Nephron (organoid): ENCODE measurements around the gene GRK3.

Experiments
- H3K27ac Mint-ChIP-seq, 3 experiments: 2 replicates each; pipeline ENCODE4 v1.8.0; 2020; ENCODE audit warnings: mixed read lengths in 3 of 3, mild to moderate bottlenecking in 2 of 3, moderate library complexity in 1 of 3
- H3K27me3 Mint-ChIP-seq: 2 replicates; pipeline ENCODE4 v1.8.0; 2021; ENCODE audit warnings: low read depth, mild to moderate bottlenecking, moderate library complexity, mixed read lengths
- H3K36me3 Mint-ChIP-seq: 2 replicates; pipeline ENCODE4 v1.8.0; 2020; ENCODE audit warnings: low read depth, mixed read lengths
- H3K4me1 Mint-ChIP-seq: 2 replicates; pipeline ENCODE4 v1.8.0; 2020; ENCODE audit warnings: mixed read lengths
- H3K4me3 Mint-ChIP-seq, 3 experiments: 2 replicates each; pipeline ENCODE4 v1.8.0; 2020; ENCODE audit warnings: mild to moderate bottlenecking in 3 of 3, mixed read lengths in 3 of 3, moderate library complexity in 2 of 3
- H3K9me3 Mint-ChIP-seq: 2 replicates; pipeline ENCODE4 v1.8.0; 2020; ENCODE audit warnings: mixed read lengths
- TF ChIP-seq, protein P1 (sequence below), 3 experiments: fragments of 200-600 bp; sonication (generic); IDR thresholded peaks; one replicate each; pipeline ENCODE4 v1.5.0; 2021; ENCODE audit warnings: antibody characterized with exemption in 3 of 3; ENCODE audit not compliant: unreplicated experiment in 3 of 3

The GRK3 gene

DNA sequence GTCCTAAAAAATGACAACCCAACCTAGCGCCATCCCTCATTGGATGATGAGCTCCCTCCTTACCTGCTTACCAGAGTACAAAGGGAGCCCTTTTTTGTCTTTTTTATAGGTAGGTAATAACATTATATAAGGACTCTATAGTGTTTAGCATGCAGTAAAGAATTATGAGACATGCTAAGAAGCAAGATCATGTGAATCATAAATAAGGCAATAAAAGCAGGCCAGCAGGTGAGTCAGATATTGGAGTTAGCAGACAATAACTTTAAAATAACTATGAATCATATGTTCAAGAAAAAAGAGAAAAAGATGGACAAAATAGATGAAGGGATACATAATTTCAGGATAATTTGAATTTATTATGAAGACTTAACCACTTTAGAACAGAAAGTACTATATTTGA, 81.5 kb downstream of the GRK3 start:
- peaks cover 4% of the 10 kb centered on the region for H3K27me3 Mint-ChIP-seq
- H3K9me3 Mint-ChIP-seq, result no peaks in the 10 kb centered on the region
- TF ChIP-seq, protein P1, sequence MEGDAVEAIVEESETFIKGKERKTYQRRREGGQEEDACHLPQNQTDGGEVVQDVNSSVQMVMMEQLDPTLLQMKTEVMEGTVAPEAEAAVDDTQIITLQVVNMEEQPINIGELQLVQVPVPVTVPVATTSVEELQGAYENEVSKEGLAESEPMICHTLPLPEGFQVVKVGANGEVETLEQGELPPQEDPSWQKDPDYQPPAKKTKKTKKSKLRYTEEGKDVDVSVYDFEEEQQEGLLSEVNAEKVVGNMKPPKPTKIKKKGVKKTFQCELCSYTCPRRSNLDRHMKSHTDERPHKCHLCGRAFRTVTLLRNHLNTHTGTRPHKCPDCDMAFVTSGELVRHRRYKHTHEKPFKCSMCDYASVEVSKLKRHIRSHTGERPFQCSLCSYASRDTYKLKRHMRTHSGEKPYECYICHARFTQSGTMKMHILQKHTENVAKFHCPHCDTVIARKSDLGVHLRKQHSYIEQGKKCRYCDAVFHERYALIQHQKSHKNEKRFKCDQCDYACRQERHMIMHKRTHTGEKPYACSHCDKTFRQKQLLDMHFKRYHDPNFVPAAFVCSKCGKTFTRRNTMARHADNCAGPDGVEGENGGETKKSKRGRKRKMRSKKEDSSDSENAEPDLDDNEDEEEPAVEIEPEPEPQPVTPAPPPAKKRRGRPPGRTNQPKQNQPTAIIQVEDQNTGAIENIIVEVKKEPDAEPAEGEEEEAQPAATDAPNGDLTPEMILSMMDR (IDR thresholded peaks at IDR 0.05; ENCODE audit: unreplicated experiment in 3 of 3), result no peak
- H3K27ac Mint-ChIP-seq, result no peak overlapping the region
- H3K36me3 Mint-ChIP-seq, result peaks cover 13% of the 10 kb centered on the region
- H3K4me3 Mint-ChIP-seq, result no peak overlapping the region
- H3K4me1 Mint-ChIP-seq, result peaks cover 8% of the 10 kb centered on the region

DNA sequence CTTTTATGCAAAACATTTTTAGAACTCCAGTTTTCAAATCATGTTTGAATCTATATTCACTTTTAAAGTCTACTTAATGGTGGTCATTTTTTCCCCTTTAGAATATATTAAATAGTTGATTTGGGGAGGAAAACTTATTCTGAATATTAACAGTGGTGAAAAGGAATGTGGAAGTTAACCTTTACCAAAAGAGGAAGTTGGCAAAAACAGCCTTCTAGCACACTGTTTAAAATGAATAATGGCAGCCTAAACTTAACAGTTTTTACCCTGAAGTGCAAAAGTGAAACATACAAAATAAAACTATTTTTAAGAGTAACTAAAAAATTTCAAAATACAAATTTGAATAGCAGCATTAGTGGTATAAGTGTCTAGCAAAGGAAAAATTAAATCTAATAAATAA, 86.4 kb downstream of the GRK3 start:
- Mint-ChIP-seq H3K27me3 (no peaks in the 10 kb centered on the region), H3K27ac (no peak overlapping the region), H3K36me3 (no peaks in the 10 kb centered on the region), H3K9me3 (no peaks in the 10 kb centered on the region), H3K4me3 (no peak overlapping the region), H3K4me1 (no peaks in the 10 kb centered on the region)
- TF ChIP-seq, protein P1 (IDR thresholded peaks at IDR 0.05; ENCODE audit: unreplicated experiment in 3 of 3), result no peak

DNA sequence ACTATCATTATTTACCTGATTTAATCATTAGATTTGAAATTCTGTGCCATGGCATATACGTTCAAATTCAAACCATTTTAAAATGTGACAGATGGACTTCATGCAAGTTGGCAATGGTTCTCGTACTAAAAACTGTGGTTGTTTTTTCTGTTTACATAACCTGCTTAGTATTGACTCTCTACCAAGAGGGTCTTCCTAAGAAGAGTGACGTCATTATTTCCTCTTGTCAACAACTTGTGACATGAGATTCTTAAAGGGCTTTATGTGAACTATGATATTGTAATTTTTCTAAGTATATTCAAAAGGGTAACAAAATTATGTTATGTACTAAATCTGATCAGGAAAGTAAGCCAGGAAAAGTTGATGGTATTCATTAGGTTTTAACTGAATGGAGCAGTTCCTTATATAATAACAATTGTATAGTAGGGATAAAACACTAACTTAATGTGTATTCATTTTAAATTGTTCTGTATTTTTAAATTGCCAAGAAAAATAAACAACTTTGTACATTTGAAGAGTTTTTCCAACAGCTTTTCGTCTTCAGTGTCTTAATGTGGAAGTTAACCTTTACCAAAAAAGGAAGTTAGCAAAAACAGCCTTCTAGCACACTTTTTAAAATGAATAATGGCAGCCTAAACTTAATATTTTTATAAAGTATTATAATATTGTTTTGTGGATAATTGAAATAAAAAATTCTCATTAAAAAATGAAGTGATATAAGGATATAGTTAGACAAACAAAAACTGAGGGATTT, 87.0 kb downstream of the GRK3 start:
- Mint-ChIP-seq H3K4me3 (no peak overlapping the region), H3K27me3 (no peaks in the 10 kb centered on the region), H3K4me1 (no peaks in the 10 kb centered on the region), H3K36me3 (no peaks in the 10 kb centered on the region), H3K9me3 (no peaks in the 10 kb centered on the region), H3K27ac (no peak overlapping the region)
- TF ChIP-seq, protein P1 (IDR thresholded peaks at IDR 0.05; ENCODE audit: unreplicated experiment in 3 of 3), result no peak

DNA sequence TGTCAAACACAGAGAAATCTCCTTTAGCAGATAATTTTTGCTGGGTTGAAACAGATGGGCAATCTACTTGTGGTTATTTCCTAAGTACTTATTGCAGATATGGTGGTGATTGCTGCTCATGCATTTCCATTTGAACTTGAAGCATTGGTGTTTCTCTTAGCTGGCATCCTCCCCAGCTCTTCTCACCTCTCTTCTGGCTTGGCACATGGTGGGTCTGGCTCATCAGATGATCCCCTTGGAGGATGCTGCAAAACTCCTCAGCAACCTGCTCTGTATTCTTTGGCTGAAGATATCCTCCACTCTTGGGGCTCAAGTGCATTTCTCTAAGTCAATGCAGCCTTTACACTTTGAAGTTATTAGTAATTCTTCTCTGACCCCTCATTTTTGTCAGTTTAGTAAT, 90.2 kb downstream of the GRK3 start:
- peaks cover 13% of the 10 kb centered on the region for H3K4me1 Mint-ChIP-seq
- no peaks in the 10 kb centered on the region for H3K9me3 Mint-ChIP-seq

DNA sequence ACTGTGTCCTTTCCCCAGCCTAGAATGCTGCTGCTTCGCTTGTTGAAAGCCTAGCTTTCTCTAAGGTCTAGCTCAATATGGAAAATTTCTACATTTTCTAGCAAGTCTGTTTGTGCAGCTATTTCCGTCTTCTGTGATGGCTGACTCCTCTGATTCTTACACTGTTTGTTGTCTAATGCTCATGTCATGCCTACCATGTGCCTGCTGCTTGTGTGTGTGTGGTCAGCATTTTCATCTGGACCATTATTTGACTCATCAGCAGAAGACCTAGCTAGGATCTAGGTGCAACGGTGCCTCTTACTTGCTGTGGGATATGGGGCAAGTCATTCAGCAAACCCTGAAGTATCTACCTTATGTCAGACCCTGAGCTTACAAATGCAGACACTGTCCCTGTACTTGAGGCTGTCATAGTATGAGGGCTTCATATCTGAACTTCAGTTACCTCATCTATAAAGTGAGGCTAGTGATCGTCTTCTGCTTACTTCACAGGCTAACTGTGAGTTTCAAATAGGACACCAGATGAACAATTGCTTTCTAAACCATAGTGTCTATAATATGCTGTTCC, 91.0 kb downstream of the GRK3 start:
- Mint-ChIP-seq H3K27ac (no peak overlapping the region), H3K4me1 (peaks cover 19% of the 10 kb centered on the region), H3K9me3 (no peaks in the 10 kb centered on the region), H3K36me3 (no peaks in the 10 kb centered on the region), H3K27me3 (no peaks in the 10 kb centered on the region), H3K4me3 (no peak overlapping the region)
- TF ChIP-seq, protein P1 (IDR thresholded peaks at IDR 0.05; ENCODE audit: unreplicated experiment in 3 of 3), result no peak

More for the DNA sequence above, 90.2 kb downstream of the GRK3 start:
- TF ChIP-seq, protein P1 (IDR thresholded peaks at IDR 0.05; ENCODE audit: unreplicated experiment in 3 of 3), result no peak
- Mint-ChIP-seq H3K4me3 (no peak overlapping the region), H3K36me3 (no peaks in the 10 kb centered on the region), H3K27ac (no peak overlapping the region), H3K27me3 (no peaks in the 10 kb centered on the region)

DNA sequence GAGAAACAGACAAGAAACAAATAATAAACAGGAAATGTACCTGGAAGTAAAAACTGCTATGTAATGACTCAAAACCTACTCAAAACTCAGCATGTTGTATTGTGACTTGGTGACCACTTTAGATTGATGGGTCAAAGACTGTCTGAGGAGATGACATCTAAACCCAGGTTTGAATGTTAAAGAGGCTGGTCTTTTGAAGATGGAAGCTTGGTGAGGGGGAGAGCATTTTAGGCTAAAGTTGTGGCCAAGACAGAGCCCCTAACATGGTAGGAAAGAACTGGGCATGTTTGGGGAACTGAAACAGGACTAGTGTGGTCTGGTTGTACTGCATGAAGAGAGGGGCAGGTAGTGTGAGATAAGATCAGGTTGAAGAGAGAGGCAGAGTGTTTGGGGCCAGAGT, 92.2 kb downstream of the GRK3 start:
- Mint-ChIP-seq H3K36me3 (no peaks in the 10 kb centered on the region), H3K9me3 (no peaks in the 10 kb centered on the region), H3K27ac (no peak overlapping the region), H3K4me3 (no peak overlapping the region), H3K4me1 (peaks cover 31% of the 10 kb centered on the region), H3K27me3 (no peaks in the 10 kb centered on the region)
- TF ChIP-seq, protein P1 (IDR thresholded peaks at IDR 0.05; ENCODE audit: unreplicated experiment in 3 of 3), result no peak
